ENCODE measurements around the gene UTP18.
"Not testable (repeated sequence)": the region's sequence is repeated elsewhere in the genome, so short reads cannot be mapped to it uniquely, and the experiment has no call there.

UTP18 gene

GRCh38 chr17:51272812-51273211 lies 12.5 kb downstream of the UTP18 start:
- no peak overlapping the region for H3K27ac ChIP-seq
- DNase-seq: no peak
- no peaks in the 10 kb centered on the region for H3K27me3 ChIP-seq
- H3K4me1 ChIP-seq: no peaks in the 10 kb centered on the region
- H3K36me3 ChIP-seq: peaks cover 63 to 83% (median 75%) of the 10 kb centered on the region in 3 donors
- intact Hi-C loops (cut with DNase I; ENCODE audit: low total_unique reads): no loop called here
- H3K9me3 ChIP-seq: no peaks in the 10 kb centered on the region
- no peak overlapping the region for H3K4me3 ChIP-seq
- TF ChIP-seq CTCF (IDR thresholded peaks at IDR 0.05): no peak

- Histone ChIP-seq H3K4me1 (no peaks in the 10 kb centered on the region), H3K27me3 (no peaks in the 10 kb centered on the region), H3K36me3 (peaks cover 69 to 86% (median 77%) of the 10 kb centered on the region in 3 donors), H3K4me3 (no peak overlapping the region), H3K9me3 (no peaks in the 10 kb centered on the region), H3K27ac (no peak overlapping the region)
- DNase-seq: no peak
- TF ChIP-seq CTCF (IDR thresholded peaks at IDR 0.05): no peak
- intact Hi-C loops (cut with DNase I; ENCODE audit: low total_unique reads): no loop called here
Observed at GRCh38 chr17:51275381-51275780, 15.0 kb downstream of the UTP18 start.

GRCh38 chr17:51279183-51279582 lies 18.8 kb downstream of the UTP18 start:
- peaks cover 69 to 85% (median 79%) of the 10 kb centered on the region in 3 donors for H3K36me3 ChIP-seq

GRCh38 chr17:51287412-51287811 lies 27.1 kb downstream of the UTP18 start:
- no peaks in the 10 kb centered on the region for H3K27me3 ChIP-seq
- intact Hi-C loops (cut with DNase I; ENCODE audit: low total_unique reads): no loop called here
- H3K4me1 ChIP-seq: no peaks in the 10 kb centered on the region
- no peak overlapping the region for H3K27ac ChIP-seq
- no peak overlapping the region for H3K4me3 ChIP-seq
- no peak for DNase-seq
- TF ChIP-seq CTCF (IDR thresholded peaks at IDR 0.05): no peak
- H3K36me3 ChIP-seq: peaks cover 54 to 94% (median 80%) of the 10 kb centered on the region in 3 donors
- no peaks in the 10 kb centered on the region for H3K9me3 ChIP-seq

More at GRCh38 chr17:51279183-51279582, 18.8 kb downstream of the UTP18 start:
- no peaks in the 10 kb centered on the region for H3K4me1 ChIP-seq
- H3K27me3 ChIP-seq: no peaks in the 10 kb centered on the region
- intact Hi-C loops (cut with DNase I; ENCODE audit: low total_unique reads): no loop called here
- DNase-seq: no peak
- no peak for TF ChIP-seq CTCF (IDR thresholded peaks at IDR 0.05)
- no peak overlapping the region for H3K4me3 ChIP-seq
- no peak overlapping the region for H3K27ac ChIP-seq
- H3K9me3 ChIP-seq: no peaks in the 10 kb centered on the region

- no peaks in the 10 kb centered on the region for H3K27me3 ChIP-seq
- H3K9me3 ChIP-seq: no peaks in the 10 kb centered on the region
- TF ChIP-seq CTCF (IDR thresholded peaks at IDR 0.05): no peak
- no peak overlapping the region for H3K4me3 ChIP-seq
- no peak for DNase-seq
- peaks cover 64 to 90% (median 86%) of the 10 kb centered on the region in 3 donors for H3K36me3 ChIP-seq
- no peak overlapping the region for H3K27ac ChIP-seq
- no peaks in the 10 kb centered on the region for H3K4me1 ChIP-seq
- intact Hi-C loops (cut with DNase I; ENCODE audit: low total_unique reads): no loop called here
Observed at GRCh38 chr17:51289696-51290111, 29.4 kb downstream of the UTP18 start.

- intact Hi-C loops (cut with DNase I; ENCODE audit: low total_unique reads); H3K4me3 ChIP-seq; H3K27ac ChIP-seq; H3K9me3 ChIP-seq; DNase-seq; H3K4me1 ChIP-seq; H3K27me3 ChIP-seq: not testable (repeated sequence)
- peaks cover 23 to 65% (median 58%) of the 10 kb centered on the region in 3 donors for H3K36me3 ChIP-seq
Observed at GRCh38 chr17:51294338-51294737, 34.0 kb downstream of the UTP18 start.
